Prostate gland (tissue), 2 donors: Measurements from ENCODE around the gene ESR1.

ENCODE experiments used
- POLR2A ChIP-seq: fragments of 450-650 bp; IDR thresholded peaks from one replicate; pipeline ENCODE4 v1.6.1; 2016; ENCODE audit warnings: antibody characterized with exemption, mild to moderate bottlenecking
- POLR2AphosphoS5 ChIP-seq: sonication (generic); formaldehyde crosslinking; IDR thresholded peaks from one replicate; pipeline ENCODE4 v1.6.1; 2017; ENCODE audit warnings: antibody characterized with exemption
- TF ChIP-seq, protein P1 (sequence below), 4 experiments: fragments of 200-600 bp in 2 of 4; fragments of 450-650 bp in 2 of 4; sonication (generic) in 2 of 4; IDR thresholded peaks; 1 replicate in 3 of 4; 2 replicates in 1 of 4; pipeline ENCODE4 v1.5.1; 2016 to 2019; ENCODE audit warnings: antibody characterized with exemption in 4 of 4, mild to moderate bottlenecking in 2 of 4, moderate library complexity in 2 of 4

DNA sequence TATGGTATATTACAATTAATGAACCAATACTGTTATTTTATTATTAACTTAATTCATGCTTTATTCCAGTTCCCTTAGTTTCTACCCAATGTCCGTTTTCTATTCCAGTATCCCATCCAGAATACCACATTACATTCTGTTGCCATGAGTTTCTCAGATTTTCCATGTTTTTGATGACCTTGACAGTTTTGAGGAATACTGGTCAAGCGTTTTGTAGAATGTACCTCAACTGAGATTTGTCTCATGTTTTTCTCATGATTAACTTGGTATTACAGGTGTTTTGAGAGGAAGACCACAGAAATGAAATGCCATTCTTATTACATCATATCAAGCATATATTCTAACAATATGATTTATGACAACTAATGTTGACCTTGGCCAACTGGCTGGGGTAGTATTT, 23.8 kb upstream of the ESR1 start:
- TF ChIP-seq, protein P1, sequence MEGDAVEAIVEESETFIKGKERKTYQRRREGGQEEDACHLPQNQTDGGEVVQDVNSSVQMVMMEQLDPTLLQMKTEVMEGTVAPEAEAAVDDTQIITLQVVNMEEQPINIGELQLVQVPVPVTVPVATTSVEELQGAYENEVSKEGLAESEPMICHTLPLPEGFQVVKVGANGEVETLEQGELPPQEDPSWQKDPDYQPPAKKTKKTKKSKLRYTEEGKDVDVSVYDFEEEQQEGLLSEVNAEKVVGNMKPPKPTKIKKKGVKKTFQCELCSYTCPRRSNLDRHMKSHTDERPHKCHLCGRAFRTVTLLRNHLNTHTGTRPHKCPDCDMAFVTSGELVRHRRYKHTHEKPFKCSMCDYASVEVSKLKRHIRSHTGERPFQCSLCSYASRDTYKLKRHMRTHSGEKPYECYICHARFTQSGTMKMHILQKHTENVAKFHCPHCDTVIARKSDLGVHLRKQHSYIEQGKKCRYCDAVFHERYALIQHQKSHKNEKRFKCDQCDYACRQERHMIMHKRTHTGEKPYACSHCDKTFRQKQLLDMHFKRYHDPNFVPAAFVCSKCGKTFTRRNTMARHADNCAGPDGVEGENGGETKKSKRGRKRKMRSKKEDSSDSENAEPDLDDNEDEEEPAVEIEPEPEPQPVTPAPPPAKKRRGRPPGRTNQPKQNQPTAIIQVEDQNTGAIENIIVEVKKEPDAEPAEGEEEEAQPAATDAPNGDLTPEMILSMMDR (IDR thresholded peaks at IDR 0.05), result no peak
- TF ChIP-seq POLR2AphosphoS5 (no peak), POLR2A (no peak)
